IMR-90 (cell line): ENCODE results near the gene TRAF3IP3. TPM values are rescaled to one million over a fixed set of nuclear protein-coding genes. Genes with fewer than 3 reads are reported as not detected.

Source experiments
- ATAC-seq: fragments of 200-7000 bp; cut with Tn5 transposase; 2 replicates; pipeline ENCODE4 v1.9.1; 2020; ENCODE audit warnings: low read depth, mild to moderate bottlenecking, moderate library complexity
- BruUV-seq: library from RNA; stranded (reverse); fragments of 400-500 nt; replicated peaks from 2 replicates; lab custom pipeline; 2021; lab: Mats Ljungman, UMichigan
- CTCF ChIA-PET: fragments of 300-600 bp; formaldehyde crosslinking; extraction: SDS; loops from one replicate; lab custom pipeline; 2021; ENCODE audit warnings: antibody characterized with exemption; lab: Yijun Ruan, JAX
- POLR2A ChIA-PET: fragments of 300-600 bp; sonication (Branson Sonifier 250); formaldehyde crosslinking; loops from one replicate; lab custom pipeline; 2022; ENCODE audit warnings: antibody characterized with exemption; ENCODE audit not compliant: unreplicated experiment; lab: Charles Lee
- DNase-seq: peaks from one replicate; pipeline ENCODE4 v3.0.0; 2013
- H2AFZ ChIP-seq: replicated peaks from 2 replicates; pipeline ENCODE3; 2013; ENCODE audit warnings: low read length, mild to moderate bottlenecking; ENCODE audit not compliant: poor library complexity
- H2AK5ac ChIP-seq: 2 replicates; pipeline ENCODE4 v1.6.1; 2013; ENCODE audit warnings: low read depth, low read length, inconsistent platforms
- H2AK9ac ChIP-seq: replicated peaks from 2 replicates; pipeline ENCODE3; 2013; ENCODE audit warnings: mild to moderate bottlenecking, low read depth, low read length, moderate library complexity; ENCODE audit not compliant: poor library complexity
- H2BK120ac ChIP-seq: 2 replicates; pipeline ENCODE4 v1.6.1; 2013; ENCODE audit warnings: low read depth, low read length, inconsistent platforms
- H2BK15ac ChIP-seq: 3 replicates; pipeline ENCODE4 v1.6.1; 2013; ENCODE audit warnings: low read depth, low read length, inconsistent platforms
- H2BK20ac ChIP-seq: 2 replicates; pipeline ENCODE4 v1.6.1; 2013; ENCODE audit warnings: low read depth, mild to moderate bottlenecking, inconsistent platforms, low read length, moderate library complexity
- H2BK5ac ChIP-seq: 2 replicates; pipeline ENCODE4 v1.6.1; 2013; ENCODE audit warnings: mild to moderate bottlenecking, low read depth, low read length, inconsistent platforms; ENCODE audit not compliant: poor library complexity, severe bottlenecking
- H3K14ac ChIP-seq: replicated peaks from 2 replicates; pipeline ENCODE4 v1.6.1; 2013; ENCODE audit warnings: low read depth, low read length, inconsistent platforms
- H3K18ac ChIP-seq: 2 replicates; pipeline ENCODE4 v1.6.1; 2013; ENCODE audit warnings: low read depth, low read length, control low read depth
- H3K23ac ChIP-seq: 2 replicates; pipeline ENCODE4 v1.6.1; 2013; ENCODE audit warnings: low read depth, low read length, inconsistent platforms
- H3K27ac ChIP-seq: 2 replicates; pipeline ENCODE4 v1.5.1; 2013; ENCODE audit warnings: mild to moderate bottlenecking, control low read depth, low read length; ENCODE audit not compliant: insufficient read depth
- H3K27me3 ChIP-seq: 2 replicates; pipeline ENCODE4 v1.6.1; 2013; ENCODE audit warnings: low read length; ENCODE audit not compliant: control insufficient read depth, insufficient read depth
- H3K36me3 ChIP-seq: 2 replicates; pipeline ENCODE4 v1.6.1; 2013; ENCODE audit warnings: low read length, mixed read lengths; ENCODE audit not compliant: control insufficient read depth, insufficient read depth
- H3K4ac ChIP-seq: 2 replicates; pipeline ENCODE4 v1.6.1; 2013; ENCODE audit warnings: low read depth, low read length, inconsistent platforms
- H3K4me1 ChIP-seq: 2 replicates; pipeline ENCODE4 v1.6.1; 2013; ENCODE audit warnings: low read length, mixed read lengths; ENCODE audit not compliant: control insufficient read depth, insufficient read depth
- H3K4me2 ChIP-seq: 2 replicates; pipeline ENCODE4 v1.6.1; 2013; ENCODE audit warnings: low read depth, mild to moderate bottlenecking, control low read depth, low read length, moderate library complexity
- H3K4me3 ChIP-seq: 2 replicates; pipeline ENCODE4 v1.5.1; 2013; ENCODE audit warnings: low read depth, mild to moderate bottlenecking, control low read depth, low read length, moderate library complexity; ENCODE audit not compliant: insufficient read depth
- H3K56ac ChIP-seq: 2 replicates; pipeline ENCODE4 v1.6.1; 2013; ENCODE audit warnings: low read length, inconsistent platforms; ENCODE audit not compliant: insufficient read depth; ENCODE audit errors: extremely low read depth
- H3K79me1 ChIP-seq, 2 experiments: 2 replicates each; pipeline ENCODE4 v1.6.1; 2013; ENCODE audit warnings: low read length in 2 of 2, inconsistent platforms in 1 of 2, low read depth in 1 of 2
- H3K9ac ChIP-seq: 2 replicates; pipeline ENCODE4 v1.6.1; 2013; ENCODE audit warnings: low read depth, low read length, control low read depth
- H3K9me1 ChIP-seq: 2 replicates; pipeline ENCODE4 v1.6.1; 2013; ENCODE audit warnings: low read length, inconsistent platforms; ENCODE audit not compliant: insufficient read depth
- H3K9me3 ChIP-seq: 2 replicates; pipeline ENCODE4 v1.6.1; 2013; ENCODE audit warnings: low read length; ENCODE audit not compliant: control insufficient read depth, insufficient read depth
- H4K20me1 ChIP-seq: 2 replicates; pipeline ENCODE4 v1.6.1; 2013; ENCODE audit warnings: low read length, inconsistent platforms; ENCODE audit not compliant: insufficient read depth
- H4K5ac ChIP-seq: 2 replicates; pipeline ENCODE4 v1.6.1; 2013; ENCODE audit warnings: mild to moderate bottlenecking, low read depth, low read length, control low read depth
- H4K8ac ChIP-seq, 2 experiments: 2 replicates each; pipeline ENCODE4 v1.6.1; 2013; ENCODE audit warnings: low read depth in 2 of 2, low read length in 2 of 2, control low read depth in 1 of 2, inconsistent platforms in 1 of 2
- H4K91ac ChIP-seq: 2 replicates; pipeline ENCODE4 v1.6.1; 2013; ENCODE audit warnings: low read depth, low read length, inconsistent platforms; ENCODE audit not compliant: insufficient read depth
- CEBPB ChIP-seq: IDR thresholded peaks from 2 replicates; pipeline ENCODE4 v1.6.1; 2012; ENCODE audit warnings: low read depth, low read length, improper control_type of control experiment
- CTCF ChIP-seq: conservative IDR thresholded peaks from 2 replicates; pipeline ENCODE4 v1.5.1; 2012; ENCODE audit warnings: mild to moderate bottlenecking, low read depth, low read length, improper control_type of control experiment
- ELK1 ChIP-seq: fragments of 150-350 bp; IDR thresholded peaks from 2 replicates; pipeline ENCODE4 v1.6.1; 2016; ENCODE audit warnings: low read depth, mild to moderate bottlenecking, low read length, moderate library complexity, borderline replicate concordance
- FOS ChIP-seq: fragments of 150-350 bp; IDR thresholded peaks from 2 replicates; pipeline ENCODE4 v1.6.1; 2016; ENCODE audit warnings: low read depth, low read length
- MAZ ChIP-seq: IDR thresholded peaks from 2 replicates; pipeline ENCODE4 v1.6.1; 2012; ENCODE audit warnings: low read depth, mild to moderate bottlenecking, low read length, improper control_type of control experiment, moderate library complexity, borderline replicate concordance
- NFE2L2 ChIP-seq: fragments of 150-350 bp; IDR thresholded peaks from 2 replicates; pipeline ENCODE4 v1.6.1; 2016; ENCODE audit warnings: low read depth, mild to moderate bottlenecking, low read length
- RAD21 ChIP-seq: IDR thresholded peaks from 2 replicates; pipeline ENCODE4 v1.6.1; 2012; ENCODE audit warnings: low read length, improper control_type of control experiment
- SMC3 ChIP-seq: fragments of 150-350 bp; IDR thresholded peaks from 2 replicates; pipeline ENCODE4 v1.6.1; 2016; ENCODE audit warnings: low read depth, mild to moderate bottlenecking, antibody characterized with exemption, low read length, moderate library complexity
- WGBS, 2 experiments: methylation state at CpG; one replicate each; pipeline versions ENCODE4 v1.1.5 to v1.1.7; 2013; ENCODE audit warnings: missing lambda C conversion rate in 2 of 2; ENCODE audit not compliant: insufficient read length in 1 of 2; ENCODE audit errors: extremely low coverage in 2 of 2; 5-methylcytosine and 5-hydroxymethylcytosine counted together
- dilution Hi-C: fragments of 300-500 bp; cut with HindIII; formaldehyde crosslinking; loops from one replicate; pipeline ENCODE4 v1.14.3; 2018; ENCODE audit warnings: low sequenced_read_pairs; ENCODE audit not compliant: unreplicated experiment
- in situ Hi-C: fragments of 300-500 bp; cut with MboI; formaldehyde crosslinking; loops from 3 replicates; pipeline ENCODE4 v1.14.3; 2019; ENCODE audit warnings: low sequenced_read_pairs, inconsistent platforms, mixed read lengths
- intact Hi-C: fragments of 100-400 bp; cut with micrococcal nuclease; formaldehyde crosslinking; loops from 2 replicates; pipeline ENCODE4 v1.10.0; 2022
- polyA plus RNA-seq, 3 experiments: library from polyadenylated mRNA; depleted of rRNA; stranded (reverse); fragments of >200 nt; gene quantifications; 2 replicates each; pipeline ENCODE4 v1.2.3, GENCODE V29; 2012; ENCODE audit warnings: low replicate concordance in 1 of 3
- total RNA-seq: library from RNA; depleted of rRNA; stranded (reverse); fragments of >200 nt; gene quantifications from 2 replicates; pipeline ENCODE4 v1.2.3, GENCODE V29; 2012

TRAF3IP3 gene
- total and polyA plus RNA-seq, 2 of the 4 experiments (the other 2 are of a cell fraction), result 0.12 to 0.18 TPM

- Histone ChIP-seq H3K18ac (no peak overlapping the region), H3K56ac (no peak overlapping the region), H3K4me2 (peak overlapping the region; percentile 32), H3K4me3 (peak overlapping the region; percentile 6; the same call in 1 of the 2 replicates), H2AFZ (peak overlapping the region; percentile 91), H3K9me3 (no peaks in the 10 kb centered on the region), H4K5ac (no peak overlapping the region; the same call in 1 of the 2 replicates), H4K20me1 (no peaks in the 10 kb centered on the region), H2BK5ac (no peak overlapping the region), H3K27me3 (0 out of 2 replicates have a peak, but pooled peaks cover 1% of the 10 kb centered on the region), H3K23ac (no peak overlapping the region), H2BK20ac (no peak overlapping the region; the same call in 1 of the 2 replicates), H2BK15ac (no peak overlapping the region), H3K36me3 (no peaks in the 10 kb centered on the region), H3K14ac (no peak overlapping the region), H3K27ac (no peak overlapping the region), H2BK120ac (no peak overlapping the region), H2AK9ac (no peak overlapping the region), H4K91ac (no peak overlapping the region), H2AK5ac (no peak overlapping the region), H3K4ac (no peak overlapping the region), H4K8ac (no peak overlapping the region), H3K79me1 (no peaks in the 10 kb centered on the region), H3K9ac (no peak overlapping the region), H3K9me1 (0 out of 2 replicates have a peak, but pooled peaks cover 10% of the 10 kb centered on the region), H3K4me1 (peaks cover 3% of the 10 kb centered on the region; the same call in 1 of the 2 replicates)
- POLR2A ChIA-PET, result no interaction called here
- intact Hi-C loops (loop anchor here (1.0 to 5.0 kb wide), 5 partner anchors 54 to 178 kb away; no protein-coding TSS in a partner anchor), in situ Hi-C loops (no loop called here), dilution Hi-C loops (no loop called here)
- peak; percentile 89 for DNase-seq
- TF ChIP-seq FOS (peak; percentile 63; the same call in 1 of the 2 replicates), CTCF (peak; percentile 65), RAD21 (peak; percentile 43), SMC3 (peak; percentile 36), NFE2L2 (no peak), MAZ (peak; percentile 12; the same call in 1 of the 2 replicates), CEBPB (peak; percentile 41; the same call in 1 of the 2 replicates), ELK1 (no peak)
- ATAC-seq, result peak; percentile 94
- CTCF ChIA-PET, result interaction anchor here (1.0 to 1.4 kb wide), 4 partner anchors 10 to 98 kb away, joined by 3 to 10 read pairs (median 4); no protein-coding TSS in a partner anchor
- 13% methylated on average over 20 of the region's 37 CpGs; no CpG with 5 or more reads in 1 of the 2 experiments for WGBS, 2 experiments
- BruUV-seq, result no TSS peak
These were observed 8.1 kb upstream of the TRAF3IP3 start for GRCh38 chr1:209747580-209748262.
